ENCODE measurements around the gene RBM6. TPM values are rescaled to one million over a fixed set of nuclear protein-coding genes. Genes with fewer than 3 reads are reported as not detected.
A peak's percentile ranks its signal among the peaks of the same experiment; 100 is the strongest.

The RBM6 gene
- total RNA-seq, 1 experiment from 2014 or later: 118 TPM

- TF ChIP-seq TEAD1 (CRISPR knock-in tag; IDR thresholded peaks at IDR 0.05) (no peak), ATF6 (CRISPR knock-in tag; IDR thresholded peaks at IDR 0.05) (no peak), NR2C2 (CRISPR knock-in tag; IDR thresholded peaks at IDR 0.05) (no peak), ZBTB21 (CRISPR knock-in tag; IDR thresholded peaks at IDR 0.05; ENCODE audit: borderline replicate concordance) (no peak), MAX (CRISPR knock-in tag; IDR thresholded peaks at IDR 0.05) (no peak), FOXP4 (CRISPR knock-in tag; IDR thresholded peaks at IDR 0.05) (no peak), TCF7 (CRISPR knock-in tag; IDR thresholded peaks at IDR 0.05; ENCODE audit: low read depth) (no peak), FOXK1 (CRISPR knock-in tag; IDR thresholded peaks at IDR 0.05) (no peak)
- TF ChIP-seq, protein P1, sequence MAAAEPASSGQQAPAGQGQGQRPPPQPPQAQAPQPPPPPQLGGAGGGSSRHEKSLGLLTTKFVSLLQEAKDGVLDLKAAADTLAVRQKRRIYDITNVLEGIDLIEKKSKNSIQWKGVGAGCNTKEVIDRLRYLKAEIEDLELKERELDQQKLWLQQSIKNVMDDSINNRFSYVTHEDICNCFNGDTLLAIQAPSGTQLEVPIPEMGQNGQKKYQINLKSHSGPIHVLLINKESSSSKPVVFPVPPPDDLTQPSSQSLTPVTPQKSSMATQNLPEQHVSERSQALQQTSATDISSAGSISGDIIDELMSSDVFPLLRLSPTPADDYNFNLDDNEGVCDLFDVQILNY (CRISPR knock-in tag; IDR thresholded peaks at IDR 0.05): no peak
- TF ChIP-seq, protein P2, sequence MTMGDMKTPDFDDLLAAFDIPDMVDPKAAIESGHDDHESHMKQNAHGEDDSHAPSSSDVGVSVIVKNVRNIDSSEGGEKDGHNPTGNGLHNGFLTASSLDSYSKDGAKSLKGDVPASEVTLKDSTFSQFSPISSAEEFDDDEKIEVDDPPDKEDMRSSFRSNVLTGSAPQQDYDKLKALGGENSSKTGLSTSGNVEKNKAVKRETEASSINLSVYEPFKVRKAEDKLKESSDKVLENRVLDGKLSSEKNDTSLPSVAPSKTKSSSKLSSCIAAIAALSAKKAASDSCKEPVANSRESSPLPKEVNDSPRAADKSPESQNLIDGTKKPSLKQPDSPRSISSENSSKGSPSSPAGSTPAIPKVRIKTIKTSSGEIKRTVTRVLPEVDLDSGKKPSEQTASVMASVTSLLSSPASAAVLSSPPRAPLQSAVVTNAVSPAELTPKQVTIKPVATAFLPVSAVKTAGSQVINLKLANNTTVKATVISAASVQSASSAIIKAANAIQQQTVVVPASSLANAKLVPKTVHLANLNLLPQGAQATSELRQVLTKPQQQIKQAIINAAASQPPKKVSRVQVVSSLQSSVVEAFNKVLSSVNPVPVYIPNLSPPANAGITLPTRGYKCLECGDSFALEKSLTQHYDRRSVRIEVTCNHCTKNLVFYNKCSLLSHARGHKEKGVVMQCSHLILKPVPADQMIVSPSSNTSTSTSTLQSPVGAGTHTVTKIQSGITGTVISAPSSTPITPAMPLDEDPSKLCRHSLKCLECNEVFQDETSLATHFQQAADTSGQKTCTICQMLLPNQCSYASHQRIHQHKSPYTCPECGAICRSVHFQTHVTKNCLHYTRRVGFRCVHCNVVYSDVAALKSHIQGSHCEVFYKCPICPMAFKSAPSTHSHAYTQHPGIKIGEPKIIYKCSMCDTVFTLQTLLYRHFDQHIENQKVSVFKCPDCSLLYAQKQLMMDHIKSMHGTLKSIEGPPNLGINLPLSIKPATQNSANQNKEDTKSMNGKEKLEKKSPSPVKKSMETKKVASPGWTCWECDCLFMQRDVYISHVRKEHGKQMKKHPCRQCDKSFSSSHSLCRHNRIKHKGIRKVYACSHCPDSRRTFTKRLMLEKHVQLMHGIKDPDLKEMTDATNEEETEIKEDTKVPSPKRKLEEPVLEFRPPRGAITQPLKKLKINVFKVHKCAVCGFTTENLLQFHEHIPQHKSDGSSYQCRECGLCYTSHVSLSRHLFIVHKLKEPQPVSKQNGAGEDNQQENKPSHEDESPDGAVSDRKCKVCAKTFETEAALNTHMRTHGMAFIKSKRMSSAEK (CRISPR knock-in tag; IDR thresholded peaks at IDR 0.05; ENCODE audit: borderline replicate concordance): no peak
- ATAC-seq (no peak), DNase-seq (ENCODE audit: low spot score) (no peak)
- Mint-ChIP-seq H3K4me3 (no peak overlapping the region), H3K4me1 (peaks cover 41% of the 10 kb centered on the region), H3K27me3 (ENCODE audit: low read depth) (no peaks in the 10 kb centered on the region), H3K27ac (no peak overlapping the region), H3K36me3 (peaks cover 2% of the 10 kb centered on the region; the same call in 1 of the 2 replicates), H3K9me3 (no peaks in the 10 kb centered on the region)
- CTCF ChIA-PET: interaction anchor here (0.6 to 5.9 kb wide), 14 partner anchors 12 to 423 kb away, joined by 3 to 74 read pairs (median 6); partner anchors contain the start of gene GNAT1
- POLR2A ChIA-PET: interaction anchor here (0.8 kb wide), 1 partner anchor 70 kb away, joined by 3 read pairs; no protein-coding TSS in a partner anchor
Observed at GRCh38 chr3:50124052-50124799, 184.3 kb downstream of the RBM6 start.

DNA sequence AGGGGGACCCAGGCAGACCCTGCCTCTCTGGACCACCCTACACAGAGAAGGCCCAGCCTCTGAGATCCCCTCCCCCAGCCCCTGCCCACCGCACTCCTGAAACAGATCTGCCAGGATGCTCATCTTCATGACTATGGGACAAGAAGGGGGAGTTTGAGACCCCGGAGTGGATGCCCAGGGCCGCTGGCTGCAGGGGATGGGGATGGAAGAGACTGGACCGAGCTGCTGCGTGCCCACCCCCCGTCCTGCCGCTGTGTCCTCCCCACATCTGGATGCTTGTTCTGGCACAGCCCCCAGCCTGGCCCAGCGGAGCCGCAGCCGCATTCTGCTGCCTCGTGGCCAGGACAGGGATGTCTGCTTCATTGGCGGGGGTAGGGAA is 184.8 kb downstream of the RBM6 start:
- Mint-ChIP-seq H3K9me3 (no peaks in the 10 kb centered on the region), H3K27me3 (ENCODE audit: low read depth) (no peaks in the 10 kb centered on the region), H3K27ac (no peak overlapping the region), H3K4me1 (peaks cover 41% of the 10 kb centered on the region), H3K4me3 (no peak overlapping the region), H3K36me3 (peaks cover 1% of the 10 kb centered on the region; the same call in 1 of the 2 replicates)
- ChIA-PET POLR2A (interaction anchor here (1.4 kb wide), 1 partner anchor 14 kb away, joined by 6 read pairs; no protein-coding TSS in a partner anchor), CTCF (interaction anchor here (0.6 to 2.2 kb wide), 11 partner anchors 13 to 252 kb away, joined by 3 to 11 read pairs (median 6); no protein-coding TSS in a partner anchor)
- ATAC-seq: no peak; the same call in 1 of the 2 replicates
- DNase-seq (ENCODE audit: low spot score): peak; percentile 32
- TF ChIP-seq IRF2 (CRISPR knock-in tag; IDR thresholded peaks at IDR 0.05; ENCODE audit: borderline replicate concordance, low read depth): no peak
- TF ChIP-seq, protein P3, sequence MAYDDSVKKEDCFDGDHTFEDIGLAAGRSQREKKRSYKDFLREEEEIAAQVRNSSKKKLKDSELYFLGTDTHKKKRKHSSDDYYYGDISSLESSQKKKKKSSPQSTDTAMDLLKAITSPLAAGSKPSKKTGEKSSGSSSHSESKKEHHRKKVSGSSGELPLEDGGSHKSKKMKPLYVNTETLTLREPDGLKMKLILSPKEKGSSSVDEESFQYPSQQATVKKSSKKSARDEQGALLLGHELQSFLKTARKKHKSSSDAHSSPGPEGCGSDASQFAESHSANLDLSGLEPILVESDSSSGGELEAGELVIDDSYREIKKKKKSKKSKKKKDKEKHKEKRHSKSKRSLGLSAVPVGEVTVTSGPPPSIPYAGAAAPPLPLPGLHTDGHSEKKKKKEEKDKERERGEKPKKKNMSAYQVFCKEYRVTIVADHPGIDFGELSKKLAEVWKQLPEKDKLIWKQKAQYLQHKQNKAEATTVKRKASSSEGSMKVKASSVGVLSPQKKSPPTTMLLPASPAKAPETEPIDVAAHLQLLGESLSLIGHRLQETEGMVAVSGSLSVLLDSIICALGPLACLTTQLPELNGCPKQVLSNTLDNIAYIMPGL (CRISPR knock-in tag; IDR thresholded peaks at IDR 0.05): no peak
- TF ChIP-seq, protein P4, sequence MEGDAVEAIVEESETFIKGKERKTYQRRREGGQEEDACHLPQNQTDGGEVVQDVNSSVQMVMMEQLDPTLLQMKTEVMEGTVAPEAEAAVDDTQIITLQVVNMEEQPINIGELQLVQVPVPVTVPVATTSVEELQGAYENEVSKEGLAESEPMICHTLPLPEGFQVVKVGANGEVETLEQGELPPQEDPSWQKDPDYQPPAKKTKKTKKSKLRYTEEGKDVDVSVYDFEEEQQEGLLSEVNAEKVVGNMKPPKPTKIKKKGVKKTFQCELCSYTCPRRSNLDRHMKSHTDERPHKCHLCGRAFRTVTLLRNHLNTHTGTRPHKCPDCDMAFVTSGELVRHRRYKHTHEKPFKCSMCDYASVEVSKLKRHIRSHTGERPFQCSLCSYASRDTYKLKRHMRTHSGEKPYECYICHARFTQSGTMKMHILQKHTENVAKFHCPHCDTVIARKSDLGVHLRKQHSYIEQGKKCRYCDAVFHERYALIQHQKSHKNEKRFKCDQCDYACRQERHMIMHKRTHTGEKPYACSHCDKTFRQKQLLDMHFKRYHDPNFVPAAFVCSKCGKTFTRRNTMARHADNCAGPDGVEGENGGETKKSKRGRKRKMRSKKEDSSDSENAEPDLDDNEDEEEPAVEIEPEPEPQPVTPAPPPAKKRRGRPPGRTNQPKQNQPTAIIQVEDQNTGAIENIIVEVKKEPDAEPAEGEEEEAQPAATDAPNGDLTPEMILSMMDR (IDR thresholded peaks at IDR 0.05): no peak
- TF ChIP-seq, protein P5, sequence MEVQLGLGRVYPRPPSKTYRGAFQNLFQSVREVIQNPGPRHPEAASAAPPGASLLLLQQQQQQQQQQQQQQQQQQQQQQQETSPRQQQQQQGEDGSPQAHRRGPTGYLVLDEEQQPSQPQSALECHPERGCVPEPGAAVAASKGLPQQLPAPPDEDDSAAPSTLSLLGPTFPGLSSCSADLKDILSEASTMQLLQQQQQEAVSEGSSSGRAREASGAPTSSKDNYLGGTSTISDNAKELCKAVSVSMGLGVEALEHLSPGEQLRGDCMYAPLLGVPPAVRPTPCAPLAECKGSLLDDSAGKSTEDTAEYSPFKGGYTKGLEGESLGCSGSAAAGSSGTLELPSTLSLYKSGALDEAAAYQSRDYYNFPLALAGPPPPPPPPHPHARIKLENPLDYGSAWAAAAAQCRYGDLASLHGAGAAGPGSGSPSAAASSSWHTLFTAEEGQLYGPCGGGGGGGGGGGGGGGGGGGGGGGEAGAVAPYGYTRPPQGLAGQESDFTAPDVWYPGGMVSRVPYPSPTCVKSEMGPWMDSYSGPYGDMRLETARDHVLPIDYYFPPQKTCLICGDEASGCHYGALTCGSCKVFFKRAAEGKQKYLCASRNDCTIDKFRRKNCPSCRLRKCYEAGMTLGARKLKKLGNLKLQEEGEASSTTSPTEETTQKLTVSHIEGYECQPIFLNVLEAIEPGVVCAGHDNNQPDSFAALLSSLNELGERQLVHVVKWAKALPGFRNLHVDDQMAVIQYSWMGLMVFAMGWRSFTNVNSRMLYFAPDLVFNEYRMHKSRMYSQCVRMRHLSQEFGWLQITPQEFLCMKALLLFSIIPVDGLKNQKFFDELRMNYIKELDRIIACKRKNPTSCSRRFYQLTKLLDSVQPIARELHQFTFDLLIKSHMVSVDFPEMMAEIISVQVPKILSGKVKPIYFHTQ (CRISPR knock-in tag; IDR thresholded peaks at IDR 0.05): no peak
- no peak for TF ChIP-seq RORB (CRISPR knock-in tag; IDR thresholded peaks at IDR 0.05)
- no peak for TF ChIP-seq TEAD1 (CRISPR knock-in tag; IDR thresholded peaks at IDR 0.05)
- no peak for TF ChIP-seq JUN (CRISPR knock-in tag; IDR thresholded peaks at IDR 0.05)
